ENCODE data around the gene NSF. TPM values are rescaled to one million over a fixed set of nuclear protein-coding genes. Genes with fewer than 3 reads are reported as not detected.

NSF gene
- total RNA-seq, 1 donor from 2014 or later = 28.6 TPM

- DNase-seq = no peak
These were observed 213.1 kb downstream of the NSF start for GRCh38 chr17:46803544-46803943.

DNA sequence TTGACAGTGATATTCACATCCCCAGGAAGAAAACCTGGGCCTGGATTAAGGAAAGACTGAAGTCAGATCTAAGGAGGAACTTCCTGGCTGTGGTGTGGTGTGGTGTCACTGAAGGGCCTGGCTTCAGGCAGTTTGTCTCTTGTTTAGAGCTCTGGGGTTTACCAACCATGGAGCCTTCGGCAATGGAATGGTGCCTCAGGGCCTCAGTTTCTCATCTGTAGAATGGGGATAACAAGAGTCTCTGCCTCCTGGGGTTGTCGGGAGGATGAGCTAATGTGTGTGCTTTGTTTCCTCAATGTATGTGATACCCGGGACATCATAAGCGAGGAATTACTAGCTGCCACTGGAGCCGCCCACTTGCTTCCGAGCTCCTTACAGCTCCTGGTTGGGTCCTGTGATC is 215.3 kb downstream of the NSF start:
- no peak for DNase-seq

Other genes starting within 250 kb of the NSF start
- gene ARL17B, start 228.9 kb upstream of the NSF start, total RNA-seq = 15.3 TPM
- gene LRRC37A2, start 78.2 kb upstream of the NSF start, total RNA-seq = 6.8 TPM
- gene ARL17A, start 11.0 kb upstream of the NSF start, total RNA-seq = 5.5 TPM
- gene WNT3, start 228.0 kb downstream of the NSF start, total RNA-seq = 1.4 TPM

Measured in tongue (tissue), 2 donors.